Sigmoid colon (tissue), 4 donors: Measurements from ENCODE around the gene LRP1.

Experiments used
- CTCF ChIP-seq, 4 experiments: fragments of 450-650 bp in 3 of 4; fragments of 200-600 bp in 1 of 4; IDR thresholded peaks; one replicate each; pipeline ENCODE4 v1.5.1; 2016 to 2019; ENCODE audit warnings: antibody characterized with exemption in 4 of 4, mild to moderate bottlenecking in 3 of 4, moderate library complexity in 2 of 4
- POLR2A ChIP-seq, 2 donors: fragments of 450-650 bp; IDR thresholded peaks; one replicate each; pipeline ENCODE4 v1.6.1; 2016; ENCODE audit warnings: antibody characterized with exemption in 2 of 2, mild to moderate bottlenecking in 2 of 2, moderate library complexity in 2 of 2
- POLR2AphosphoS5 ChIP-seq, 4 donors: sonication (generic); formaldehyde crosslinking; IDR thresholded peaks; one replicate each; pipeline ENCODE4 v1.6.1; 2017; ENCODE audit warnings: antibody characterized with exemption in 4 of 4

GRCh38 chr12:57180321-57180989 lies 52.2 kb downstream of the LRP1 start:
- TF ChIP-seq CTCF (IDR thresholded peaks at IDR 0.05) (no peak), POLR2AphosphoS5 (IDR thresholded peaks at IDR 0.05) (no peak), POLR2A (IDR thresholded peaks at IDR 0.05) (no peak)
